ENCODE data around the gene VASH2.
"Not testable (repeated sequence)": the region's sequence is repeated elsewhere in the genome, so short reads cannot be mapped to it uniquely, and the experiment has no call there.

The VASH2 gene

GRCh38 chr1:212950243-212951125, at the start of gene VASH2:
VASH2 (plus strand) TSS chr1:212950541; CDS start chr1:212951543, 1,002 bp downstream.
- DNase-seq (ENCODE audit: low read depth in 2 of 2): peak; percentile 58 to 62

GRCh38 chr1:212901290-212901689, 49.1 kb upstream of the VASH2 start:
- no peak for DNase-seq (ENCODE audit: low read depth in 2 of 2)

- no peak for DNase-seq (ENCODE audit: low read depth in 2 of 2)
These were observed 48.3 kb upstream of the VASH2 start for GRCh38 chr1:212902054-212902453.

GRCh38 chr1:212903664-212904063, 46.7 kb upstream of the VASH2 start:
- DNase-seq (ENCODE audit: low read depth in 2 of 2): no peak

GRCh38 chr1:212908071-212908470, 42.3 kb upstream of the VASH2 start:
- not testable (repeated sequence) for DNase-seq (ENCODE audit: low read depth in 2 of 2)

GRCh38 chr1:212908971-212909370, 41.4 kb upstream of the VASH2 start:
- DNase-seq (ENCODE audit: low read depth in 2 of 2): no peak

GRCh38 chr1:212909652-212910063, 40.7 kb upstream of the VASH2 start:
- DNase-seq (ENCODE audit: low read depth in 2 of 2): no peak

- not testable (repeated sequence) for DNase-seq (ENCODE audit: low read depth in 2 of 2)
These were observed 40.1 kb upstream of the VASH2 start for GRCh38 chr1:212910213-212910612.

- DNase-seq (ENCODE audit: low read depth in 2 of 2): not testable (repeated sequence)
These were observed 36.7 kb upstream of the VASH2 start for GRCh38 chr1:212913638-212914037.

- not testable (repeated sequence) for DNase-seq (ENCODE audit: low read depth in 2 of 2)
These were observed 36.2 kb upstream of the VASH2 start for GRCh38 chr1:212914110-212914509.

- no peak for DNase-seq (ENCODE audit: low read depth in 2 of 2)
These were observed 35.6 kb upstream of the VASH2 start for GRCh38 chr1:212914789-212915188.

GRCh38 chr1:212915245-212916091, 34.9 kb upstream of the VASH2 start:
- DNase-seq (ENCODE audit: low read depth in 2 of 2): peak; percentile 6 to 12

GRCh38 chr1:212916481-212917133, 33.7 kb upstream of the VASH2 start:
- DNase-seq (ENCODE audit: low read depth in 2 of 2): peak; percentile 6

GRCh38 chr1:212917134-212917485, 33.2 kb upstream of the VASH2 start:
- no peak for DNase-seq (ENCODE audit: low read depth in 2 of 2)

GRCh38 chr1:212917858-212918257, 32.5 kb upstream of the VASH2 start:
- no peak for DNase-seq (ENCODE audit: low read depth in 2 of 2)

- no peak for DNase-seq (ENCODE audit: low read depth in 2 of 2)
These were observed 31.5 kb upstream of the VASH2 start for GRCh38 chr1:212918824-212919223.

GRCh38 chr1:212920246-212920645, 30.1 kb upstream of the VASH2 start:
- DNase-seq (ENCODE audit: low read depth in 2 of 2): no peak

- no peak for DNase-seq (ENCODE audit: low read depth in 2 of 2)
These were observed 29.4 kb upstream of the VASH2 start for GRCh38 chr1:212920896-212921295.

- no peak for DNase-seq (ENCODE audit: low read depth in 2 of 2)
These were observed 28.3 kb upstream of the VASH2 start for GRCh38 chr1:212922016-212922415.

GRCh38 chr1:212926372-212926771, 24.0 kb upstream of the VASH2 start:
- no peak for DNase-seq (ENCODE audit: low read depth in 2 of 2)

- DNase-seq (ENCODE audit: low read depth in 2 of 2): no peak
These were observed 21.7 kb upstream of the VASH2 start for GRCh38 chr1:212928323-212929291.
